Erythroblast (primary cell): ENCODE data around the gene NOS3.

Source experiments
- GATA1 ChIP-seq: IDR thresholded peaks from 2 replicates; pipeline ENCODE4 v1.6.1; 2011; ENCODE audit warnings: low read depth, mild to moderate bottlenecking, control low read depth, low read length, moderate library complexity
- POLR2A ChIP-seq: IDR thresholded peaks from 2 replicates; pipeline ENCODE4 v1.6.1; 2011; ENCODE audit warnings: mild to moderate bottlenecking, low read length

DNA sequence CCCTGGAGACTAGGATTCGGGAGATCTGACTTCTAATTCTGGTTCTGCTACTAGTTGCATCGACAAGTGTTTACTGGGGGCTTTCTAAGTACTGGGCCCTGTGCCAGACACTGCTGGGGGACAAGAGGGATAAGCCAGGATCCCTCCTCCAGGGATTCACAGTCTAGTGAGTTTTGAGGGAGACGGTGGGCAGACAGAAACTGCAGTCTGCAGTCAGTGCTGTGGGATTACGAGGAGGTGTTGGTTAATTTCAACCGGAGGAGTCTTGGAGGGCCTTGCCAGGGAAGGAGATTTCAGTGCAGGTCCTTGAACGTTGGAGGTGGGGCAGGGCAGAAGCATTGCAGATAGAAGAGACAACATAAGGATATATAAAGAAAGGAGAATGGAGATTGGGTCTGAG is 9.2 kb upstream of the NOS3 start:
- TF ChIP-seq POLR2A = no peak
- TF ChIP-seq GATA1 = no peak
